A549 (cell line): ENCODE measurements around the gene IRF4. TPM values are rescaled to one million over a fixed set of nuclear protein-coding genes. Genes with fewer than 3 reads are reported as not detected.

Experiments
- ATAC-seq, 2 experiments: fragments of 200-7000 bp in 1 of 2; fragments of >200 bp in 1 of 2; cut with Nextera tagmentation in 1 of 2; cut with Tn5 transposase in 1 of 2; 3 replicates each; pipeline versions ENCODE4 v1.8.0 to v1.9.1; 2018 to 2020; ENCODE audit warnings: mild to moderate bottlenecking in 1 of 2, moderate library complexity in 1 of 2
- CTCF ChIA-PET: fragments of 300-600 bp; sonication (Branson Sonifier 250); formaldehyde crosslinking; extraction: SDS; loops from one replicate; lab custom pipeline; 2021; ENCODE audit warnings: antibody characterized with exemption, inconsistent platforms; lab: Yijun Ruan, JAX
- POLR2A ChIA-PET: fragments of 350-600 bp; formaldehyde crosslinking; extraction: SDS; loops from one replicate; lab custom pipeline; 2021; ENCODE audit warnings: antibody characterized with exemption, inconsistent platforms; lab: Yijun Ruan, JAX
- DNase-seq, 2 experiments: peaks; one replicate each; pipeline versions ENCODE4 v3.0.0 to v3.0.0-alpha.2; 2011 to 2016; ENCODE audit warnings: low read depth in 1 of 2, low spot score in 1 of 2
- FAIRE-seq: peaks from 2 replicates; lab custom pipeline; 2011; peaks lifted over from hg19 to GRCh38; lab: Jason Lieb, UNC
- H3K27ac ChIP-seq, 2 experiments: fragments of >200 bp; sonication (Bioruptor Twin); formaldehyde crosslinking; 3 replicates each; pipeline ENCODE4 v1.5.1; 2016 to 2017
- H3K4me1 ChIP-seq: fragments of >200 bp; sonication (Bioruptor Twin); formaldehyde crosslinking; 3 replicates; pipeline ENCODE4 v1.6.1; 2016
- H3K4me2 ChIP-seq: fragments of >200 bp; sonication (Bioruptor Twin); formaldehyde crosslinking; 3 replicates; pipeline ENCODE4 v1.6.1; 2016
- H3K4me3 ChIP-seq: fragments of >200 bp; sonication (Bioruptor Twin); formaldehyde crosslinking; 3 replicates; pipeline ENCODE4 v1.5.1; 2016
- H3K9me3 ChIP-seq: fragments of >200 bp; sonication (Bioruptor Twin); formaldehyde crosslinking; 3 replicates; pipeline ENCODE4 v1.6.1; 2016
- ATOH8 ChIP-seq: fragments of 250-450 bp; sonication (Bioruptor Pico); IDR thresholded peaks from 2 replicates; pipeline ENCODE4 v1.5.0; 2020; ENCODE audit warnings: low read depth, mild to moderate bottlenecking, moderate library complexity
- BCL3 ChIP-seq: fragments of >200 bp; sonication (Bioruptor Twin); formaldehyde crosslinking; IDR thresholded peaks from 3 replicates; pipeline ENCODE4 v1.6.1; 2016
- EHF ChIP-seq: fragments of 250-450 bp; sonication (Bioruptor Pico); IDR thresholded peaks from 2 replicates; pipeline ENCODE4 v1.5.0; 2020; ENCODE audit warnings: mild to moderate bottlenecking
- EHMT2 ChIP-seq: fragments of 200-600 bp; sonication (generic); IDR thresholded peaks from 2 replicates; pipeline ENCODE4 v1.6.1; 2016; ENCODE audit warnings: antibody characterized with exemption, low read depth, mild to moderate bottlenecking, moderate library complexity
- EP300 ChIP-seq, 2 experiments: fragments of >200 bp; sonication (Bioruptor Twin); formaldehyde crosslinking; IDR thresholded peaks; 2 replicates in 1 of 2; 3 replicates in 1 of 2; pipeline ENCODE4 v1.6.1; 2016 to 2017
- FOSB ChIP-seq: fragments of 250-450 bp; sonication (Bioruptor Pico); IDR thresholded peaks from 2 replicates; pipeline ENCODE4 v1.5.0; 2020; ENCODE audit warnings: mild to moderate bottlenecking, moderate library complexity
- GATA3 ChIP-seq: IDR thresholded peaks from 2 replicates; pipeline ENCODE4 v1.6.1; 2012; ENCODE audit warnings: borderline replicate concordance
- HDAC2 ChIP-seq: fragments of 200-600 bp; sonication (generic); IDR thresholded peaks from 2 replicates; pipeline ENCODE4 v1.6.1; 2016
- HOXA7 ChIP-seq: fragments of 250-450 bp; sonication (Bioruptor Pico); IDR thresholded peaks from 2 replicates; pipeline ENCODE4 v1.5.0; 2020; ENCODE audit warnings: mild to moderate bottlenecking, moderate library complexity
- HOXB5 ChIP-seq: fragments of 250-450 bp; sonication (Bioruptor Pico); IDR thresholded peaks from 2 replicates; pipeline ENCODE4 v1.5.0; 2020; ENCODE audit warnings: mild to moderate bottlenecking, moderate library complexity
- JUN ChIP-seq, 2 experiments: fragments of >200 bp; sonication (Bioruptor Twin); formaldehyde crosslinking; IDR thresholded peaks; 2 replicates in 1 of 2; 3 replicates in 1 of 2; pipeline ENCODE4 v1.6.1; 2016 to 2017
- JUNB ChIP-seq: fragments of >200 bp; sonication (Bioruptor Twin); formaldehyde crosslinking; IDR thresholded peaks from 2 replicates; pipeline ENCODE4 v1.6.1; 2016
- KDM5A ChIP-seq: fragments of 200-600 bp; sonication (generic); IDR thresholded peaks from 2 replicates; pipeline ENCODE4 v1.6.1; 2016; ENCODE audit warnings: antibody characterized with exemption, mild to moderate bottlenecking
- MAFK ChIP-seq: fragments of 450-650 bp; IDR thresholded peaks from 2 replicates; pipeline ENCODE4 v1.6.1; 2014; ENCODE audit not compliant: partially characterized antibody
- MAZ ChIP-seq: fragments of 150-350 bp; IDR thresholded peaks from 2 replicates; pipeline ENCODE4 v1.6.1; 2014; ENCODE audit warnings: antibody characterized with exemption, low read depth, low read length, borderline replicate concordance
- MYC ChIP-seq: IDR thresholded peaks from 2 replicates; pipeline ENCODE4 v1.6.1; 2012; ENCODE audit warnings: mild to moderate bottlenecking, inconsistent platforms, low read length, improper control_type of control experiment, borderline replicate concordance
- PHF8 ChIP-seq: fragments of 200-600 bp; sonication (generic); IDR thresholded peaks from 2 replicates; pipeline ENCODE4 v1.6.1; 2016; ENCODE audit warnings: low read depth, mild to moderate bottlenecking, antibody characterized with exemption, moderate library complexity, borderline replicate concordance
- POLR2A ChIP-seq: IDR thresholded peaks from 2 replicates; pipeline ENCODE4 v1.6.1; 2012; ENCODE audit warnings: mild to moderate bottlenecking, low read length
- POLR2AphosphoS2 ChIP-seq: conservative IDR thresholded peaks from 2 replicates; pipeline ENCODE4 v1.6.1; 2012; ENCODE audit warnings: low read length, improper control_type of control experiment, inconsistent platforms
- RAD21 ChIP-seq, 2 experiments: fragments of >200 bp in 1 of 2; sonication (Bioruptor Twin) in 1 of 2; formaldehyde crosslinking in 1 of 2; IDR thresholded peaks in 1 of 2; conservative IDR thresholded peaks in 1 of 2; 2 replicates in 1 of 2; 3 replicates in 1 of 2; pipeline ENCODE4 v1.6.1; 2012 to 2018; ENCODE audit warnings: inconsistent platforms in 1 of 2
- RCOR1 ChIP-seq: fragments of 150-350 bp; IDR thresholded peaks from 2 replicates; pipeline ENCODE4 v1.6.1; 2014; ENCODE audit warnings: antibody characterized with exemption, low read length, low read depth
- RNF2 ChIP-seq: fragments of 200-600 bp; sonication (generic); IDR thresholded peaks from 2 replicates; pipeline ENCODE4 v1.6.1; 2016; ENCODE audit warnings: low read depth, mild to moderate bottlenecking, antibody characterized with exemption, moderate library complexity, borderline replicate concordance
- SREBF2 ChIP-seq: fragments of 450-650 bp; IDR thresholded peaks from 2 replicates; pipeline ENCODE4 v1.6.1; 2014; ENCODE audit warnings: mild to moderate bottlenecking, moderate library complexity
- TFCP2L1 ChIP-seq: fragments of 250-450 bp; sonication (Bioruptor Pico); IDR thresholded peaks from 2 replicates; pipeline ENCODE4 v1.5.0; 2021; ENCODE audit warnings: mild to moderate bottlenecking
- ZNF302 ChIP-seq: fragments of 250-450 bp; sonication (Bioruptor Pico); IDR thresholded peaks from 2 replicates; pipeline ENCODE4 v1.9.0; 2021; ENCODE audit warnings: inconsistent platforms, mild to moderate bottlenecking, moderate library complexity
- ZSCAN20 ChIP-seq: fragments of 250-450 bp; sonication (Bioruptor Pico); IDR thresholded peaks from 2 replicates; pipeline ENCODE4 v1.8.0; 2022; ENCODE audit warnings: mild to moderate bottlenecking, moderate library complexity
- WGBS: methylation state at CpG from one replicate; pipeline ENCODE4 v1.1.6; 2017; ENCODE audit errors: missing lambda C conversion rate; 5-methylcytosine and 5-hydroxymethylcytosine counted together
- polyA plus RNA-seq, 4 experiments: library from polyadenylated mRNA; depleted of rRNA in 3 of 4; stranded (reverse); fragments of >200 nt; fragmentation: RNase III in 1 of 4; extraction: RNeasy Plus Mini Kit Qiagen cat#74134 plus additional on column Dnase treatment in 1 of 4; gene quantifications; 2 replicates in 3 of 4; 3 replicates in 1 of 4; pipeline ENCODE4 v1.2.3, GENCODE V29; 2011 to 2017
- TF ChIP-seq, protein P1 (sequence below): IDR thresholded peaks from 2 replicates; pipeline ENCODE4 v1.6.1; 2012
- TF ChIP-seq, protein P2 (sequence below): fragments of >200 bp; sonication (Bioruptor Twin); formaldehyde crosslinking; IDR thresholded peaks from 2 replicates; pipeline ENCODE4 v1.6.1; 2016

Gene IRF4
- polyA plus RNA-seq, 2 of the 4 experiments (the other 2 are of a cell fraction), result 0.03 TPM

- TF ChIP-seq JUNB, result no peak
- no peak for TF ChIP-seq EHF
- TF ChIP-seq HDAC2, result no peak
Measured at GRCh38 chr6:382883-383810, 8.4 kb upstream of the IRF4 start (continued).

GRCh38 chr6:383856-384255 lies 7.7 kb upstream of the IRF4 start:
- POLR2A ChIA-PET, result no interaction called here
- WGBS, result 65% methylated on average over 2 of the region's 3 CpGs
- CTCF ChIA-PET, result interaction anchor here (0.8 to 1.3 kb wide), 2 partner anchors 10 to 12 kb away, joined by 3 read pairs; no protein-coding TSS in a partner anchor

GRCh38 chr6:384898-385297 lies 6.7 kb upstream of the IRF4 start:
- H3K9me3 ChIP-seq, result no peaks in the 10 kb centered on the region
- H3K4me2 ChIP-seq, result no peak overlapping the region
- no peak overlapping the region for H3K4me3 ChIP-seq
- FAIRE-seq, result no peak
- CTCF ChIA-PET, result interaction anchor here (0.9 to 1.3 kb wide), 2 partner anchors 11 to 196 kb away, joined by 3 read pairs; no protein-coding TSS in a partner anchor
- no peak for DNase-seq
- H3K27ac ChIP-seq, result no peak overlapping the region
- TF ChIP-seq ZSCAN20 (CRISPR knock-in tag) (no peak), ZNF302 (no peak), JUN (IDR thresholded peaks at IDR 0.05) (no peak), POLR2A (no peak), SREBF2 (no peak), MYC (no peak), ATOH8 (CRISPR knock-in tag) (no peak), FOSB (no peak), POLR2AphosphoS2 (no peak), HOXB5 (CRISPR knock-in tag) (no peak), RNF2 (no peak), TFCP2L1 (CRISPR knock-in tag) (no peak), MAZ (no peak), RCOR1 (no peak), BCL3 (no peak), KDM5A (no peak), MAFK (no peak)
- TF ChIP-seq, protein P1, sequence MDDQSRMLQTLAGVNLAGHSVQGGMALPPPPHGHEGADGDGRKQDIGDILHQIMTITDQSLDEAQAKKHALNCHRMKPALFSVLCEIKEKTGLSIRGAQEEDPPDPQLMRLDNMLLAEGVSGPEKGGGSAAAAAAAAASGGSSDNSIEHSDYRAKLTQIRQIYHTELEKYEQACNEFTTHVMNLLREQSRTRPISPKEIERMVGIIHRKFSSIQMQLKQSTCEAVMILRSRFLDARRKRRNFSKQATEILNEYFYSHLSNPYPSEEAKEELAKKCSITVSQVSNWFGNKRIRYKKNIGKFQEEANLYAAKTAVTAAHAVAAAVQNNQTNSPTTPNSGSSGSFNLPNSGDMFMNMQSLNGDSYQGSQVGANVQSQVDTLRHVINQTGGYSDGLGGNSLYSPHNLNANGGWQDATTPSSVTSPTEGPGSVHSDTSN, result no peak
- 78% methylated on average over 6 of the region's 6 CpGs for WGBS
- POLR2A ChIA-PET, result no interaction called here
- H3K4me1 ChIP-seq, result no peaks in the 10 kb centered on the region
- ATAC-seq, result no peak

More at GRCh38 chr6:383856-384255, 7.7 kb upstream of the IRF4 start:
- ATAC-seq (no peak), DNase-seq (no peak), FAIRE-seq (no peak)
- H3K27ac ChIP-seq, result no peak overlapping the region
- H3K4me3 ChIP-seq, result no peak overlapping the region
- H3K4me2 ChIP-seq, result no peak overlapping the region
- H3K9me3 ChIP-seq, result no peaks in the 10 kb centered on the region
- H3K4me1 ChIP-seq, result no peaks in the 10 kb centered on the region
- TF ChIP-seq MAZ (no peak), MAFK (no peak), ZSCAN20 (CRISPR knock-in tag) (no peak), ZNF302 (no peak), PHF8 (no peak), GATA3 (no peak), MYC (no peak), EHMT2 (no peak), HOXA7 (CRISPR knock-in tag) (no peak), EP300 (IDR thresholded peaks at IDR 0.05) (no peak), RAD21 (conservative IDR thresholded peaks at IDR 0.05 in 1 of 2, IDR thresholded peaks at IDR 0.05 in 1 of 2) (no peak), JUN (IDR thresholded peaks at IDR 0.05) (no peak)
- TF ChIP-seq, protein P2, sequence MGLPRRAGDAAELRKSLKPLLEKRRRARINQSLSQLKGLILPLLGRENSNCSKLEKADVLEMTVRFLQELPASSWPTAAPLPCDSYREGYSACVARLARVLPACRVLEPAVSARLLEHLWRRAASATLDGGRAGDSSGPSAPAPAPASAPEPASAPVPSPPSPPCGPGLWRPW, result no peak
